Femur (tissue), 1 donor: ENCODE data around the gene TOP2A.
A peak's percentile ranks its signal among the peaks of the same experiment; 100 is the strongest.
"Not testable (repeated sequence)": the region's sequence is repeated elsewhere in the genome, so short reads cannot be mapped to it uniquely, and the experiment has no call there.

Experiments
- DNase-seq: peaks from one replicate; pipeline ENCODE4 v3.0.0-alpha.2; 2017

The TOP2A gene

GRCh38 chr17:40375786-40376185, 41.9 kb downstream of the TOP2A start:
- DNase-seq: not testable (repeated sequence)

GRCh38 chr17:40374821-40375498, 42.7 kb downstream of the TOP2A start:
- DNase-seq: no peak

GRCh38 chr17:40373999-40374398, 43.7 kb downstream of the TOP2A start:
- DNase-seq: no peak

- DNase-seq: no peak
These were observed 44.4 kb downstream of the TOP2A start for GRCh38 chr17:40373324-40373723.

- not testable (repeated sequence) for DNase-seq
These were observed 45.1 kb downstream of the TOP2A start for GRCh38 chr17:40372644-40373043.

- DNase-seq: no peak
These were observed 45.7 kb downstream of the TOP2A start for GRCh38 chr17:40372031-40372430.

- no peak for DNase-seq
These were observed 46.3 kb downstream of the TOP2A start for GRCh38 chr17:40371261-40371929.

- no peak for DNase-seq
These were observed 47.8 kb downstream of the TOP2A start for GRCh38 chr17:40369923-40370322.

GRCh38 chr17:40367728-40368127, 50.0 kb downstream of the TOP2A start:
- DNase-seq: not testable (repeated sequence)

- no peak for DNase-seq
These were observed 50.7 kb downstream of the TOP2A start for GRCh38 chr17:40366861-40367518.

- DNase-seq: no peak
These were observed 51.4 kb downstream of the TOP2A start for GRCh38 chr17:40366076-40366860.

- no peak for DNase-seq
These were observed 52.8 kb downstream of the TOP2A start for GRCh38 chr17:40364906-40365305.

- DNase-seq: no peak
These were observed 53.4 kb downstream of the TOP2A start, which contains the start of gene GJD3 for GRCh38 chr17:40364121-40364861. TSS of gene GJD3 (minus strand) at chr17:40364737. CDS start at chr17:40363815, 922 bp downstream.

GRCh38 chr17:40363111-40363827, 54.4 kb downstream of the TOP2A start:
- DNase-seq: peak; percentile 50

GRCh38 chr17:40362696-40363110, 55.0 kb downstream of the TOP2A start:
- DNase-seq: peak; percentile 80

- peak; percentile 17 for DNase-seq
These were observed 55.6 kb downstream of the TOP2A start for GRCh38 chr17:40361925-40362695.

GRCh38 chr17:40361063-40361924, 56.4 kb downstream of the TOP2A start:
- DNase-seq: no peak

- no peak for DNase-seq
These were observed 57.6 kb downstream of the TOP2A start for GRCh38 chr17:40360091-40360490.

- DNase-seq: peak; percentile 92
These were observed 59.2 kb downstream of the TOP2A start for GRCh38 chr17:40358323-40359038.
